Iris pigment epithelial cell (primary cell): ENCODE measurements around the gene SH3RF2.
A peak's percentile ranks its signal among the peaks of the same experiment; 100 is the strongest.
"Not testable (repeated sequence)": the region's sequence is repeated elsewhere in the genome, so short reads cannot be mapped to it uniquely, and the experiment has no call there.

ENCODE experiments used
- DNase-seq: peaks from one replicate; pipeline ENCODE4 v3.0.0-alpha.2; 2011; ENCODE audit warnings: low read depth

Gene SH3RF2

DNA sequence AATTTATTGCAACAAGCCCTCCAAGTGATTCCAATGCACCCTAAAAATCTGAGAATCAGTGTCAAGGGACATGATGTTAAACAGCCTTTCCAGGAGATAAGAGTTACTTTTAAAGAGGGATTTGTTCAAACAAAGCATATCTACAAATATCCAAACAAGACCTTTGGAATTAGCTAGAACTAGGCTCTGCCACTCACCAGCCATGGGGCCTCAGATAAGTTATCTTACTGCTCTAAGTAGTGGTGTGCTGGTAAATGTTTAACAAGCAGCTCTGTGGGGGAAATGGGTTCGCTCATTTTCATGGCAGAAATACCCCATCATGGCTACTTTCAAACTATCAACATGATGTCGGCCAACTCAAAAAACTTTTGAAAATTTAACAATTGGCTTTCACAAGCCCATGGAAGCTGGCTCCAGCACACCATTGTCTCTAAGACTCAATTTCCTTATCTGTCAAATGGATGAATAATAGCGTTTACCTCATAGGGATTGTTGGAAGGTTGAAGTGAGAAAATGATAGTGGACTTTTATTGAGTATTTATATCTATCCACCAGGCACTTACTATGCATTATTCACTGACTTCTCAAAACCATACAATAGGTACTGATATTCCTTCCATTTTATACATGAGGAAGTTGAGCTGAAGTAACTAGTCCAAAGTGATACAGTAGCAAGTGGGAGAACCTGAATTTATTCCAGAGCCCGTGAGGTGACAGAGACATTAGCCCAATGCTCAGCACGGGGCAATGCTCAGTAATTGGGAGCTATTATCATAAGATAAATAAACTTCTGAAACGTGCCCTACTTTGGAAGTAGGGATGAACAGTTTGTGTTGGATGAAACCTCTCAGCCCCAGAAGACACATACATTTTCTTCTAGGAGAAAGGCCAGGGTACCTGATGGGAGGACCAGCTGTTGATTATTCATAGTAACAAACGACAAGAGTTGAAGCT is 43.2 kb downstream of the SH3RF2 start:
- no peak for DNase-seq

DNA sequence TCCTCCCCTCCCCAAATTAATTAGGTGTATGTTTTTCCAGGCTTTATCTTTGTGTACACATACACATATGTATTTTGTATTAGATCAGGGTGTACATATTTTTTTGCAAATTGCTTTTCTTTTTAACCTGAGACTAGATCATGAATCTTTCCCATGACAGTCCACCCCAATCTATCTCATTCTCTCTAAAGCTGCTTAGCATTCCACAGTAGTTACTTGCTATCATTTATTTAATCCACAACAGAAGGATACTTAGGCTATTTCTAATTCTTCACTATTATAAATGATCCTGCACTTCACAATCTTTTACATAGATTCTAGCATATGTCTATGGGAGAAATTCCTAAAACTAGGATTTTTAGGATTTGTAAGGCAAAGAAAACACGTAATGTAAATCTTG is 43.9 kb downstream of the SH3RF2 start:
- DNase-seq, result no peak

DNA sequence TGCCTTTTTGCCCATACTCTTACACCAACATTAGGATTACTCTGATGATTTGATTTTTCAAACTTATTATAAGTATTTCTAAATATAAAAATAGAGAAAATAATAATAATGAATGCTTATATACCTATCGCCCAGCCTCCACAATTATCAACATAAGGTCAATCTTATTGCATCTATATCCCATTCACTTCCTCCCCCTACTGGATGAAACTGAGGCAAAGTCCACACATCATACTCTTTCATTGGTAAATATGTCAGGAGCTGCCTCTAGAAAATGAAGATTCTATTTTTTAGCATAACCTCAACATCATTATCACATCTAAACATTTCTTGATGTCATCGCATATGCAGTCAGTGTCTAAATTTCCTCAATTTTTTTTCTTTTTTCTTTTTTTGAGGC is 44.3 kb downstream of the SH3RF2 start:
- no peak for DNase-seq

DNA sequence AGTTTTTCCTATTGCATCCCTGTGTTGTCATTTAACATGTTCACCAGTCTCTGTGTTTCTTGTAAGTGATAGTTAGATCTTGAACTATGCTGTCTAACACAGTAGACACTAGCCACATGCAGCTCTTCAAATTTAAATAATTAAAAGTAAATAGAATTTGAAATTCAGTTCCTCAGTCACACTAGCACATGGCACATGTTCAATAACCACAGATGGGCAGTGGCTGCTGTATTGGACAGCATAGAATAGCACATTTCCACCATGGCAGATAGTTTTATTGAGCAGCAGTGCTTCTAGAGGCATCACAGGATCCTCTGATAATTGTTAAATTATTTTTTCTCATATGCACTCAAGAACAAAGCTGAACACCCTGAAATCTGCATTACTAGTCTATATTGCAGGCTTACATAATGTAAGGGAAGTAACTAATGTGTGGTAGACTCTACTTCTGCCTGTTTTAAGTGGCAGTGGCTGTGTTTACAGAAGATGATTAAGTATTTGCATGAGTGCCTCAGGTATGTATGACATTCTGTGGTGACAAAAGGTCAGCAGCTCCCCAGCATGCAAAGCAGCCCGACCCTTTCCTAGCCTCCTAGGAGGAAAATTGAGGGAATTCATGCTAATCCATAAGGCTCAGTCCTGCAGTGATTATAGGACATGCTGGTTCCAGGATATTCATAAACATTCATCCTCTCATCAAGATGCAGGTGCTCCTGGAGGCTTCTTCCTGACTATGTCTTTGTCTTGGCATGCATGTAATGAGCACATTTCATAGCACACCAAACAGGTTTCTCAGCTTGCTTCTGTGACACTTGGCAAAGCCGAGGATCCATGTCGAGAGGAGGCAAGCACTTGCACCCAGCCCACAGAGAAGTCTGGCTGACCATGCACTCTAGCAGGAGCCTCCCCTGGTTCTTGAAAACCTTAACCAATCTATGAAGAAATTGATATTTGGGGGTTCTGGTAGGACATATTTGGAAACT is 45.5 kb downstream of the SH3RF2 start:
- DNase-seq, result no peak

DNA sequence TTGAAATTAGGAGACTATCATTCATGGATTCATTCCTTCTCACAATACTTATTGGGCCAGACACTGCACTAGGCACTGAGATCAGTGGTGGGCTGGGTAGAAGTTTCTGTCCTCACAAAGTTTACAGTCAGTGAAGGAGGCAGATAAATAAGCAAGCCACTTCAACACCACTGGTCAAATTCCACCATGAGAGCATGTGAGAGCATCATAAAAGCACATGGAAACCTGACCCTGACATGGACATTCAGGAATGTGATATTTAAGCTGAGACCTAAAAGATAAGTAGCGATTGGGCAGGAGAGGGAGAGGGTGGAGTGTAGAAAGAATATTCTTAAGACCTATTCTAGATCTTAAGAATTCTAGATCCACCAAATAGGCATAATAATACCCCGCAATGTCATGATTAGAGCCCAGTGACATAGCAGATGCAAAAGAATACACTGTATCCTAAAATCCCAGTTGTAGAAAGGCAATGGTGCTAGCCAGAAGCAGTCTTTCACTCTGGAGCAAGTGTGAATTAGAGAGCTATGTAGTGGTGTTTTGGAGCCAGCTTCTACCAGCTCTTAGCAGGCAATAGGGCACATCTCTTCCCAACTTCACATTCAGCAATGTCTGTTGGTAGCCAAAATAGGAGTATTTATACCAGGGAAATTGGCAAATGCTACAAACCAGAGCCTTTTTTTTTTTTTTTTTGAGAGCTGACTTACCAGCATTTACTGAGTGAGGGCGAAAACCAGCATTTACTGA is 46.4 kb downstream of the SH3RF2 start:
- no peak for DNase-seq

DNA sequence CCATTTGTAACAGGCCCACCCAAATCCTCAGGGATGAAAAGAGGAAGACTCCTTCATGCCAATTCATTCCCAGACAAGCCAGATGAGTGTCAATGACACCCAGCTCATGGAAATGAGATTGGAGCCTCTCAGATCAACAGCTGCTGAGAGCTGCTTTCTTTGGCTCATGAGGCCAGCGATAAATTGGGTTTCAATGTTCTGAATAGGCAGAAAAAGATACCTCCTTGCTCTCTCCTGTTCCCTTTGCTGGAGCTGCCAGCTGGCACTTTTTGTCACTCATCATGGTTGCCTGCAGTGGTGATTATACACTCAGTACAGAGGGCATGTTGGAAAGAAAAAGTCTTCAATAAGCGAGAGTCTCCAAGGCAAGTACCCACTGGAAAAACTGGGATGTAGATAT is 47.1 kb downstream of the SH3RF2 start:
- DNase-seq, result no peak

DNA sequence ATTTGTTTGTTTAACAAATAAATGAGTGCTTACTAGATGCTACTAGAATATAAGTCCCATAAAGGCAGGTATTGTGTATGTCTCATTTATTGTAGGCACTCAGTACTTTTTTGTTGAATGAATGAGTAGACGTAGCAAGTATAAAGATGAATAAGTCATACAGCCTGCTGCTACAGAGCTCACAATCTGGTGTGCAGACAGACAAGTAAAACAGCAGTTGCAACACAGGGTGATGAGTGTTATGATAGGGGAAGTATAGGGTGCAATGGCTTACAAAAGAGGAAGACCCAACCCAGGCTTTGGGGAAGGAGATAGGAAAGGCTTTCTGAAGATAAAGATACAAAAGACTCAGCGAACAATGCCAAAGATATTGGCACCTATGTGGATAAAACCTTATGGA is 47.7 kb downstream of the SH3RF2 start:
- DNase-seq, result no peak

DNA sequence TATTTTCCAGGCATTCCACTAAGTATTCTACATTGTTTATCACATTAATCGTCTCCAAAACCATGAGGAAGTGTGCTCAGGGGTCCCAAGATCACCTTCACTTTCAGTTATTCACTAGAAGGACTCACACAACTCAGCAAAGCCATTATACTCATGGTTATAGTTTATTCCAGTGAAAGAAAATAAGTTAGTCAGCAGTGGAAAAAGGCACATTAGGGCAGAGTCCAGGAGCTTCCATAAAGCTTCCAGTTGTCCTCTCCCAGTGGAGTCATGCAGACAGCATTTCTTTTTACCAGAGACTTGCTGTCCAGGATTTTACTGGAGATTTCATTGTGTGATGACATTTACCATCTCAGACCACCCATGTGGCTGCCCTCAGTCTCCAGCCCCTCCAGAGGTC is 51.5 kb downstream of the SH3RF2 start:
- DNase-seq, result no peak

DNA sequence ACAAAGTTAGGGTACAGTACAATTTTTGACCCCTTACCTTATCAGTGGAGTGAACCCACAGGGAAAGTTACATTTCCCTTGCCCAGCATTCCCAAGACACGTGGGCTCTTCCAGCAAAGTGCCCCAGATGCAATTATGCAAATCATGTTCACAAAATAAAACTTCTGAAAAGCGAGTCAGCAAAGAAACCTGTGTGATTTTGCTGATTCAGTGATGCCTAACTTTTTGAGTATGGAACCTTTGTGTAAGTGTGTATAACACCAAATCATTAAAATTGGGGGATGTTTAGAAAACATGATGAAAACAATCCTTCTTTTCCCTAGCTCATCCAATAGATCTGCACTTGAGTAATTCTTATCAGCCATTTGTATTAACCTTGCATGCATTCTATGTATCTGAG is 52.6 kb downstream of the SH3RF2 start:
- no peak for DNase-seq

DNA sequence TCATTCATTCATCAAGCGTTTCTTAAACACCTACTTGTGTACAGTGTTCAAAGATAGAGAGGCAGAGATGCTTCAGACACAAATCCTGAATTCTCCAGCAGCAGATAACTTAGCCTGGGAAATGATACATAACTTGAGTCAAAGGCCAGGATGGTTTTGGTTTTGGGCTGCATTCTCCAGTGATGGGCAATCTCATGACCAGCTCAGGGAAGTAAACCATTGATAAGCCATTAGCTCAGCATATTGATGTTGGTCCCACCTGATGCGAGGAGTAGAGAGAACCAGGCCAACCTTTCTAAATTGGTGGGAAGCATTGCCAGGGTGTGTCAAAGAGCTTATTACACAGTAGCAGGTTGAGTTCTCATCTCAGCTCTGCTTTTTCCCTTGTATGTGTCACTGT is 53.0 kb downstream of the SH3RF2 start:
- no peak for DNase-seq

DNA sequence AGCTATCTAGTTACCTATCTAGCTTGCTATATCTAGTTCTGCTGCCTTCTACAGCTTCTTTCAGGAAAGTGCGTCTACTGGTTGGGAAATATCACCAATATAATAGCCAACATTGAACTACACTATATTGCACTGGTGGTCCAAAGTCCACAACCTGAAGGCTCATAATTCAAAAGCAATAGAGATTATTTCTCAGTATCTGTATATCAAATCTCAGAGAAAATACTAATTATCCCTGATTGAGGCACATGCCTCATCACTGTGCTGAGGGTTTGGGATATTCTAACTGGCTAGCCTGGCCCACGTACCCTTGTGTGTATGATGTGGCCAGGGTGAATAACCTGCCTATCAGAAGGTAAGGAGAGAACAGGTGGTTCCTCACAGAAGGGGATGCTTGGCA is 53.8 kb downstream of the SH3RF2 start:
- no peak for DNase-seq

DNA sequence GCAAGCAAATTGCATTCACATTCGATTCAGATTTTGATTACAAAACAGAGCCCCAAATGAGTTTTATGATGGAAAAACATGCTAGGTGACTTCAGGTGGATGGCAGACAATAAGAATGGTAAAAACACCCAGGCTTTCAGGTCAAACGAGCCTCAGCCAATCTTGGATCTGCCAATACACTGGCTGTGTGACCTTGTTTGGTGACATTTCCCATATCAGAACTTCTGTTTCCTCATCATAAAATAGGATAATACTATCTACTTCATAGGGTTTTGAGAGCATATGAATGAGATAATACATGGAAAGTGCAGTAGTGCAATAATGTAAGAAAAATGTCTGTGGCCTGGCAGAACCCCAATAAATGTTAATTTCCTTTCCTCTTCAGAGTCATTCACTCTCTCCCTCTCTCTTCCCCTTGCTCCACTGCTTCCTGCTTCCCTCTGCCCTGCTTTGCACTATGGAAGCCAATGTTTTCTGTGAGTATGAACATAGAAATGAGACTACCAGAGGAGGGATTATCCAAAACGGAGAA is 54.7 kb downstream of the SH3RF2 start:
- peak; percentile 62 for DNase-seq

DNA sequence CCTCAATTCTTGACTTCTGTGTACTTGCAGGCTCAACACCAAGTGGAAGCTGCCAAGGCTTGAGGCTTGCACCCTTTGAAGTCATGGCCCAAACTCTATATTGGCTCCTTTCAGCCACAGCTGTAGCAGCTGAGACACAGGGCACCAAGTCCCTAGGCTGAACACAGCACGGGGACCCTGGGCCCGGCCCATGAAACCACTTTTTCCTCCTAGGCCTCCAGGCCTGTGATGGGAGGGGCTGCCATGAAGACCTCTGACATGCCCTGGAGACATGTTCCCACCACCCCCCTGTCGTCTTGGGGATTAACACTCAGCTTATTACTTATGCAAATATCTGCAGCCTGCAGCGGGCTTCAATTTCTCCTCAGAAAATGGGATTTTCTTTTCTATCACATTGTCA is 57.2 kb downstream of the SH3RF2 start:
- not testable (repeated sequence) for DNase-seq

DNA sequence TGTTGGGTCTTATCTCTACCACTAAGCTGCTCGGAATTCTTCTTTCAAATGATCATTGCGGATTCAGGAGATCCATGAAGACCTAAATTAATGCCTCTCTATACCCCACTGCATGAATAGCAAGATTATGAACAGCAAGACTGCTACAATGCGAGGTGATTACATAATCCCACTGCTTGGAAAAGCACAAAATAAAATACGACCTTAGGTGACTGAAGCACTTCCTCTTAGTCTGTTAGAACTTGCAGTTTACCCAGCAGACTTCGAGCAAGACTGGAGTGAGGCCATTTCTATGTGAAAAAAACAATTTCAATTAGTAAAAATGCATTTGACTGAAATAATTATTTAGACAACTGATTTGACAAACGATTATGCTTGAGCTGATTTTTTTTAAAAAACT is 59.8 kb downstream of the SH3RF2 start:
- DNase-seq, result no peak

DNA sequence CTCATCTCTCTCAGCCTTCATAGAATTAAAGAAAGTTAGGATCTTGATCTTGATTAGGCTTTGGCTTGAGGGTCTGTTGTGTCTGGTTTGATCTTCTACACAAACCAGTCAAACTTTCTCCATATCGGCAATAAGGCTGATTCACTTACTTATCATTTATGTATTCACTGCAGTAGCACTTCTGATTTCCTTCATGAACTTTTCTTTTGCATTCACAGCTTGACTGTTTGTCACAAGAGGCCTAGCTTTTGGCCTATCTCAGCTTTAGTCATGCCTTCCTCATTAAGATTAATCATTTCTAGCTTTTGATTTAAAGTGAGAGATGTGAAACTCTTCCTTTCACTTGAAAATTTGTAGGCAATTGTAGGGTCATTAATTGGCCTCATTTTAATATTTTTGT is 62.8 kb downstream of the SH3RF2 start:
- no peak for DNase-seq

DNA sequence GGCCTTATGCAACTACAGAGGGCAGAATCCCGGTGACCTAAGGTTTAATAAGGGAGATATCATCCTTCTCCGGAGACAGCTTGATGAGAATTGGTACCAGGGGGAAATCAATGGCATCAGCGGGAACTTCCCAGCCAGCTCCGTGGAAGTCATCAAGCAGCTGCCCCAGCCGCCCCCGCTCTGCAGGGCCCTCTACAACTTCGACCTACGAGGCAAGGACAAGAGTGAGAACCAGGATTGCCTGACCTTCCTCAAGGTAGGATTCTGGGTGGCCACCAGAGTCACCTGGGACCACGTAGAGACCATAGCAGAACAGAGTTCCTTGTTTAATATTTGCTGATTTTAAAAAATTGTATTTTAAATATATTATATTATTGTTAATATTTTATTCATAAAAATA is 63.7 kb downstream of the SH3RF2 start:
- no peak for DNase-seq

DNA sequence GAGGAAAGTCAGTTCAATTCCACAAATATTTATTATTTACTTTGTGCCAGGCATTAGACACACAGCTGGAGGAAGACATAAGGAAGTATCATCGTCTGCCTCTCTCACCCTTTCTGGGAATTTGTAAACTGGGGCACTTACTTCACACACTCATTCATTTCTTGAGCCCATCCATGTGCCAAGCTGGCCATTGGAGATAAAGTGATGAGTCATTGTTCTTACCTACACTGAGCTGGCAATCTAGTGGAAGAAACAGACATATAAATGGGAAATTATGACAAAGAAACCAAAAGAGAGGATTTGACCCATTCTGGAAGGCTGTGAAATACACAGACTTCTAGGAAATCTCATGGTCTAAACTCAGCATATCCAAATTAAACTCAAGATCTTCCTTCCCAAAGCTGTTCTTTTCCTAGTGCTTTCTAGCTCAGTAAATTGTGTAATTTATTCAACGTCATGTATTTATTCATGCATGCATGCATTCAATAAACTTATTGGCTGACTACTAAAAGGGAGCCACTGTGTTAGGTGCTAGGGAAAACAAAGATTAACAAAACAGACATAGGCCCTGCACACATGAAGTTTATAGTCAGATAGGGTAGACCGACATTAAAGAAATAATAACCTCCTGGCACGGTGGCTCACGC is 65.3 kb downstream of the SH3RF2 start:
- DNase-seq, result peak; percentile 7

DNA sequence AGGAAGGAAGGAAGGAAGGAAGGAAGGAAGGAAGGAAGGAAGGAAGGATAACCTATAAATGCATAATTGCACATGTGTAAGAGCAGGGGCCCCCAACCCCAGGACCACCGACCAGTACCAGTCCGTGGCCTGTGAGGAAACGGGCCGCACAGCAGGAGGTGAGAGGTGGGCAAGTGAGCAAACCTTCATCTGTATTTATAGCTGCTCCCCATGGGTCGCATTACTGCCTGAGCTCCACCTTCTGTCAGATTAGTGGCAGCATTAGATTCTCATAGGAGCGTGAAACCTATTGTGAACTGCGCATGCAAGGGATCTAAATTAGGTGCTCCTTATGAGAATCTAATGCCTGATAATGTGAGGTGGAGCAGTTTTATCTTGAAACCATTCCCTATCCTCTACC is 66.1 kb downstream of the SH3RF2 start:
- no peak for DNase-seq

DNA sequence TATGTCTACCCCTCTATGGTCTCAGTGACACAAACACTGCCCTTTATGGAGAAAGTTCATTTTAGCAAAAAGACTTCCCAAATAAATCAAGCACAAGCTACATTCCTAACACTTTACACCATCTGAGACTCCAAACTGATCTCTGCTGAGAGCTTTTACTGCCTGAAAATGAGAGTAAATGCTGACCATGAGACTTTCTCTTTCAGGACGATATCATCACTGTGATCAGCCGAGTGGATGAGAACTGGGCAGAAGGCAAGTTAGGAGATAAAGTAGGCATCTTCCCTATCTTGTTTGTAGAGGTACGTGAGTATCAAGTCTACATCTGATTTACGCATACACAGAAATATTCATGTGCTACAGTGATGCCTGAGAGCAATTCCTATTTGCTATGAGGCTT is 67.5 kb downstream of the SH3RF2 start:
- DNase-seq, result no peak

DNA sequence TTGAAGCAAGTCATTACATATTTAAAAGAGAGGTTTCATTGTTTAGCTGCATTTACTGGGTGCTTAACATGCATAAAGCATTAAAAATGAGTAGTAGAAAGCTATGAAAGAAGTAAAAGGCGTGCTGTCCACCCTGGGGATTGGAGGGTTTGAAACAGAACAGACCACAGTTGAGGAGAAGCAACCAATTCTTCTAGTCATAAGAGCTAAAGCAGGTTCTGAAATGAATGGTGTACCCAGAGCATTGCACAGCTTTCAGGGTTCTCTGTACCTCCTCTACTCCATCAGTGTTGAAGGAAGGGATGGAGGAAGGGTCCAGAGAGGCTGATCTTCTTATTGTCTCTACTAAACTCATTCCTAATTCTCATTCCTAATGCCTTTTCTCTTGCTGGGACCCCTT is 68.9 kb downstream of the SH3RF2 start:
- DNase-seq, result no peak

DNA sequence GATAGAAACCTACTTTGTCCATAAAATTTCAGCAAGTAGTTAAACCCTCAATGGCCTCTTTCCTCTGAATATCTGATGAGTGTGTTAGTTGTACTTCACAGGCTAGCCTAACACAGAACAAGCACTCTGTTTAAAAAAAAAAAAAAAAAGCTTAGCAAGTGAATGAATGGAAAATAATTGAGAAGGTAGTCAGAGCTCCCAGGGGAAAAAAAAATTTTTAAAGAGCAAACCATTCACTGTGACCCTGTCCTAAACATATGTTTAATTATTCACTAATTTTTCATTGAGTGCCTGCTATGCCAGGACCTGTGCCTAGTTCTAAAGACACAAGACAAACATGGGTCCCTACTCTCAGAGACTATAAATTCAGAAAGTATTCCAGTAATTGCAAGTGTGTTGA is 69.3 kb downstream of the SH3RF2 start:
- no peak for DNase-seq
